K562 (cell line): Measurements from ENCODE around the gene VWA2. TPM values are rescaled to one million over a fixed set of nuclear protein-coding genes. Genes with fewer than 3 reads are reported as not detected.

Experiments used
- ATAC-seq: fragments of 200-7000 bp; cut with Tn5 transposase; 3 replicates; pipeline ENCODE4 v1.9.1; 2020; ENCODE audit warnings: moderate library complexity
- BruUV-seq: library from RNA; stranded (reverse); fragments of 400-500 nt; replicated peaks from 2 replicates; lab custom pipeline; 2021; lab: Mats Ljungman, UMichigan
- CTCF ChIA-PET: fragments of 300-600 bp; formaldehyde crosslinking; extraction: SDS; loops from one replicate; lab custom pipeline; 2021; ENCODE audit warnings: low intra/inter-chr PET ratio; lab: Yijun Ruan, JAX
- POLR2A ChIA-PET: fragments of 300-600, 350-650 bp; sonication (Branson Sonifier 250); formaldehyde crosslinking; extraction: SDS; loops from one replicate; lab custom pipeline; 2021; ENCODE audit warnings: antibody characterized with exemption, inconsistent platforms; lab: Yijun Ruan, JAX
- DNase-seq, 4 experiments: peaks; one replicate each; pipeline versions ENCODE4 v3.0.0 to v3.0.0-alpha.2; 2011 to 2018; ENCODE audit warnings: low spot score in 3 of 4, mixed read lengths in 3 of 4; ENCODE audit errors: extremely low read depth in 1 of 4
- FAIRE-seq: peaks from 2 replicates; lab custom pipeline; 2011; peaks lifted over from hg19 to GRCh38; lab: Jason Lieb, UNC
- H2AFZ ChIP-seq: 2 replicates; pipeline ENCODE4 v1.6.0; 2011; ENCODE audit warnings: low read depth, low read length, control low read depth, inconsistent platforms
- H3K27ac ChIP-seq: fragments of 200-600 bp; 3 replicates; pipeline ENCODE4 v1.8.0; 2011; ENCODE audit warnings: low read depth, mild to moderate bottlenecking, control low read depth, inconsistent platforms, low read length, moderate library complexity, mixed read lengths; ENCODE audit errors: extremely low read depth
- H3K27me3 ChIP-seq, 2 experiments: fragments of 300-600 bp in 1 of 2; 2 replicates in 1 of 2; 3 replicates in 1 of 2; pipeline versions ENCODE4 v1.6.0 to v1.8.0; 2011; ENCODE audit warnings: inconsistent platforms in 2 of 2, low read length in 2 of 2, mild to moderate bottlenecking in 1 of 2, mixed read lengths in 1 of 2, moderate library complexity in 1 of 2; ENCODE audit not compliant: control insufficient read depth in 2 of 2, insufficient read depth in 2 of 2
- H3K36me3 ChIP-seq: fragments of 300-600 bp; 3 replicates; pipeline ENCODE4 v1.8.0; 2011; ENCODE audit warnings: mild to moderate bottlenecking, low read length, inconsistent platforms; ENCODE audit not compliant: control insufficient read depth, insufficient read depth
- H3K4me1 ChIP-seq, 2 experiments: fragments of 200-600 bp in 1 of 2; replicated peaks in 1 of 2; 2 replicates in 1 of 2; 3 replicates in 1 of 2; pipeline versions ENCODE4 v1.5.1 to v1.8.0; 2011; ENCODE audit warnings: inconsistent platforms in 2 of 2, low read length in 2 of 2, mild to moderate bottlenecking in 1 of 2, mixed read lengths in 1 of 2, moderate library complexity in 1 of 2; ENCODE audit not compliant: control insufficient read depth in 2 of 2, insufficient read depth in 2 of 2
- H3K4me2 ChIP-seq: 2 replicates; pipeline ENCODE4 v1.6.1; 2011; ENCODE audit warnings: low read length, control low read depth, inconsistent platforms, mixed read lengths; ENCODE audit not compliant: insufficient read depth
- H3K4me3 ChIP-seq: fragments of 200-600 bp; sonication (generic), shearing (Covaris generic); 2 replicates; pipeline ENCODE4 v1.5.1; 2016; ENCODE audit warnings: control low read depth, inconsistent platforms
- H3K79me2 ChIP-seq: fragments of 200-600 bp; 3 replicates; pipeline ENCODE4 v1.8.0; 2011; ENCODE audit warnings: low read length, inconsistent platforms; ENCODE audit not compliant: control insufficient read depth, insufficient read depth
- H3K9ac ChIP-seq, 2 experiments: 2 replicates each; pipeline versions ENCODE4 v1.6.0 to v1.6.1; 2011; ENCODE audit warnings: low read depth in 2 of 2, low read length in 2 of 2, control low read depth in 1 of 2, inconsistent platforms in 1 of 2, mild to moderate bottlenecking in 1 of 2, mixed read lengths in 1 of 2; ENCODE audit not compliant: insufficient read depth in 1 of 2
- H3K9me1 ChIP-seq: one replicate; pipeline ENCODE4 v1.6.0; 2011; ENCODE audit warnings: inconsistent platforms, mild to moderate bottlenecking, low read length, moderate library complexity; ENCODE audit not compliant: control insufficient read depth, insufficient read depth
- H3K9me3 ChIP-seq: replicated peaks from 2 replicates; pipeline ENCODE4 v1.5.1; 2011; ENCODE audit warnings: low read depth, low read length, inconsistent platforms; ENCODE audit not compliant: control insufficient read depth, insufficient read depth
- H4K20me1 ChIP-seq: replicated peaks from 2 replicates; pipeline ENCODE4 v1.6.1; 2011; ENCODE audit warnings: low read length, inconsistent platforms, mixed read lengths; ENCODE audit not compliant: control insufficient read depth, insufficient read depth
- CBFA2T3 ChIP-seq: fragments of 450-650 bp; IDR thresholded peaks from 2 replicates; pipeline ENCODE4 v1.6.1; 2017
- CREB1 ChIP-seq, 2 experiments: sonication (generic) in 1 of 2; formaldehyde crosslinking in 1 of 2; IDR thresholded peaks; 2 replicates each; pipeline versions ENCODE4 v1.6.1 to v1.8.0; 2012 to 2022; ENCODE audit warnings: inconsistent platforms in 1 of 2, mild to moderate bottlenecking in 1 of 2, missing genetic modification reagents in 1 of 2, moderate library complexity in 1 of 2
- E4F1 ChIP-seq: fragments of 250-450 bp; sonication (Bioruptor Pico); IDR thresholded peaks from 2 replicates; pipeline ENCODE4 v1.5.0; 2021; ENCODE audit warnings: mild to moderate bottlenecking, borderline replicate concordance
- ELF1 ChIP-seq: fragments of 200-800 bp; sonication (Bioruptor generic); IDR thresholded peaks from 2 replicates; pipeline ENCODE4 v1.6.1; 2016; ENCODE audit warnings: missing genetic modification characterization, missing compliant biosample characterization
- HDAC2 ChIP-seq: fragments of 450-650 bp; IDR thresholded peaks from 2 replicates; pipeline ENCODE4 v1.6.1; 2016; ENCODE audit warnings: mild to moderate bottlenecking
- HMG20B ChIP-seq: fragments of 250-450 bp; sonication (Bioruptor Pico); IDR thresholded peaks from 2 replicates; pipeline ENCODE4 v1.5.0; 2021; ENCODE audit warnings: mild to moderate bottlenecking
- HNRNPLL ChIP-seq: fragments of 200-400 bp; formaldehyde crosslinking; IDR thresholded peaks from 2 replicates; pipeline ENCODE4 v1.6.1; 2017; ENCODE audit warnings: low read length, low read depth, mild to moderate bottlenecking; ENCODE audit not compliant: poor library complexity, severe bottlenecking
- NCOA2 ChIP-seq, 2 experiments: fragments of 450-650 bp; IDR thresholded peaks; 2 replicates each; pipeline ENCODE4 v1.6.1; 2018; ENCODE audit warnings: mild to moderate bottlenecking in 2 of 2, moderate library complexity in 1 of 2; ENCODE audit not compliant: partially characterized antibody in 2 of 2
- PHTF2 ChIP-seq: fragments of 250-450 bp; sonication (Bioruptor Pico); IDR thresholded peaks from 2 replicates; pipeline ENCODE4 v1.5.0; 2021; ENCODE audit warnings: mild to moderate bottlenecking
- PTTG1 ChIP-seq: fragments of 450-650 bp; IDR thresholded peaks from 2 replicates; pipeline ENCODE4 v1.6.1; 2016; ENCODE audit warnings: low read depth, mild to moderate bottlenecking, missing genetic modification characterization, missing compliant biosample characterization
- SIN3A ChIP-seq, 2 experiments: fragments of 150-350 bp in 1 of 2; IDR thresholded peaks; 2 replicates each; pipeline ENCODE4 v1.6.1; 2011 to 2016; ENCODE audit warnings: borderline replicate concordance in 2 of 2, low read depth in 2 of 2, low read length in 2 of 2, mild to moderate bottlenecking in 2 of 2, moderate library complexity in 2 of 2; ENCODE audit not compliant: control insufficient read depth in 1 of 2
- SNIP1 ChIP-seq: fragments of 450-650 bp; IDR thresholded peaks from 2 replicates; pipeline ENCODE4 v1.7.1; 2017; ENCODE audit warnings: low read depth, mild to moderate bottlenecking
- VEZF1 ChIP-seq: fragments of 200-800 bp; sonication (Bioruptor generic); IDR thresholded peaks from 2 replicates; pipeline ENCODE4 v1.6.1; 2017; ENCODE audit warnings: missing genetic modification characterization, missing compliant biosample characterization
- ZNF551 ChIP-seq: fragments of 250-450 bp; sonication (Bioruptor Pico); IDR thresholded peaks from 2 replicates; pipeline ENCODE4 v1.5.0; 2021; ENCODE audit warnings: mild to moderate bottlenecking, moderate library complexity
- ZNF766 ChIP-seq: fragments of 200-800 bp; sonication (Bioruptor generic); conservative IDR thresholded peaks from 2 replicates; pipeline ENCODE4 v1.6.1; 2016; ENCODE audit warnings: missing genetic modification characterization, missing compliant biosample characterization
- WGBS: fragments of 100-300 bp; shearing (Covaris generic); methylation state at CpG from one replicate; pipeline ENCODE4 v1.1.6; 2016; ENCODE audit warnings: low coverage, mixed read lengths; ENCODE audit not compliant: insufficient coverage; ENCODE audit errors: missing lambda C conversion rate; 5-methylcytosine and 5-hydroxymethylcytosine counted together
- in situ Hi-C: fragments of 300-500 bp; cut with MboI; formaldehyde crosslinking; loops from 4 replicates; pipeline ENCODE4 v1.15.0; 2018; ENCODE audit warnings: inconsistent platforms, mixed read lengths
- intact Hi-C: fragments of 100-400 bp; cut with micrococcal nuclease; formaldehyde crosslinking; loops from 2 replicates; pipeline ENCODE4 v1.14.2; 2022
- polyA plus RNA-seq, 8 experiments: library from polyadenylated mRNA; depleted of rRNA in 4 of 8; stranded (reverse) in 5 of 8; unstranded in 3 of 8; fragments of >200 nt; fragmentation: Nextera tagmentation in 2 of 8; fragmentation: Illumina TruSeq in 1 of 8; extraction: Ambion mirVana in 2 of 8; extraction: Trizol in 1 of 8; gene quantifications; 2 replicates each; pipeline versions ENCODE4 v1.2.1 to v1.2.3, GENCODE V29; 2011 to 2014; ENCODE audit warnings: inconsistent platforms in 1 of 8, missing spikeins in 1 of 8
- total RNA-seq, 7 experiments: library from RNA; depleted of rRNA in 6 of 7; stranded (reverse); fragments of >200 nt in 6 of 7; fragmentation: Illumina TruSeq in 2 of 7; extraction: Trizol in 2 of 7; gene quantifications; 2 replicates each; pipeline versions ENCODE4 v1.2.1 to v1.2.3, GENCODE V29; 2011 to 2021; ENCODE audit warnings: low replicate concordance in 1 of 7
- TF ChIP-seq, protein P1 (sequence below): sonication (generic); formaldehyde crosslinking; IDR thresholded peaks from 2 replicates; pipeline ENCODE4 v1.8.0; 2022; ENCODE audit warnings: mild to moderate bottlenecking, missing genetic modification reagents

The VWA2 gene
- total and polyA plus RNA-seq, 9 of the 15 experiments (the other 6 are each of a cell fraction or from before 2014, with no cell fraction given): not detected

DNA sequence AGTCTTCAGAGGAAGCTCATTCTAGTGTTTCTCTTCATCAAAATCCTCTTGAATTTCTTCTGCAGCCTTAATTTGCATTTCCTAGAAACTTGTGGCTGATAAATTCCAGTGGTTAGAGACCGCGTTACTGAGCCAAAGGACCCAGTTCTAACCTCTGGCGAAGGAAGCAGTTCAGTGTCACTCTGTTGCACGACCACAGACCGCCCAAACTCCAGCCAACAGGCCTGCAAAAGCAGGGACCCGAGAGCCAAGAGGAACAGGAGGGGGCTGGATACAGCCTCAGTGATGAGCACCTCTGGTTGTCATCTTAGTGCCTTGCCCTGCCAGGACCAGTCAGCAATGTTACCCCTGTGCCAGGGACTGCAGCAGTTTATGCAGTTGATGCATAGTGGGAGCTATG is 95.2 kb downstream of the VWA2 start:
- Histone ChIP-seq H3K9ac (no peak overlapping the region), H4K20me1 (no peaks in the 10 kb centered on the region), H3K4me2 (no peak overlapping the region), H3K9me3 (no peaks in the 10 kb centered on the region), H3K27ac (no peak overlapping the region), H3K9me1 (no peaks in the 10 kb centered on the region), H3K36me3 (no peaks in the 10 kb centered on the region), H3K4me3 (no peak overlapping the region), H2AFZ (no peak overlapping the region), H3K79me2 (no peaks in the 10 kb centered on the region), H3K27me3 (peaks cover 0 to 17% of the 10 kb centered on the region in 2 experiments; a peak in 3 of 5 replicates), H3K4me1 (no peaks in the 10 kb centered on the region)
- ATAC-seq: no peak
- CTCF ChIA-PET: no interaction called here
- POLR2A ChIA-PET: no interaction called here
- in situ Hi-C loops (no loop called here), intact Hi-C loops (no loop called here)
- WGBS: 3% methylated on average over 5 of the region's 6 CpGs
- no TSS peak for BruUV-seq
- no peak for FAIRE-seq
- no peak for DNase-seq
- TF ChIP-seq VEZF1 (no peak), CREB1 (IDR thresholded peaks at IDR 0.05) (no peak), CREB1 (CRISPR knock-in tag; IDR thresholded peaks at IDR 0.05) (no peak), CBFA2T3 (no peak), HMG20B (no peak), ELF1 (no peak), SIN3A (IDR thresholded peaks at IDR 0.05; ENCODE audit: borderline replicate concordance in 2 of 2, control insufficient read depth in 1 of 2, low read depth in 2 of 2, low read length in 2 of 2) (no peak), NCOA2 (IDR thresholded peaks at IDR 0.05; ENCODE audit: partially characterized antibody in 2 of 2) (no peak), HNRNPLL (no peak), HDAC2 (no peak), SNIP1 (no peak), PTTG1 (tag) (no peak), ZNF551 (no peak), PHTF2 (CRISPR knock-in tag) (no peak), E4F1 (CRISPR knock-in tag) (no peak), ZNF766 (CRISPR knock-in tag) (no peak)
- TF ChIP-seq, protein P1, sequence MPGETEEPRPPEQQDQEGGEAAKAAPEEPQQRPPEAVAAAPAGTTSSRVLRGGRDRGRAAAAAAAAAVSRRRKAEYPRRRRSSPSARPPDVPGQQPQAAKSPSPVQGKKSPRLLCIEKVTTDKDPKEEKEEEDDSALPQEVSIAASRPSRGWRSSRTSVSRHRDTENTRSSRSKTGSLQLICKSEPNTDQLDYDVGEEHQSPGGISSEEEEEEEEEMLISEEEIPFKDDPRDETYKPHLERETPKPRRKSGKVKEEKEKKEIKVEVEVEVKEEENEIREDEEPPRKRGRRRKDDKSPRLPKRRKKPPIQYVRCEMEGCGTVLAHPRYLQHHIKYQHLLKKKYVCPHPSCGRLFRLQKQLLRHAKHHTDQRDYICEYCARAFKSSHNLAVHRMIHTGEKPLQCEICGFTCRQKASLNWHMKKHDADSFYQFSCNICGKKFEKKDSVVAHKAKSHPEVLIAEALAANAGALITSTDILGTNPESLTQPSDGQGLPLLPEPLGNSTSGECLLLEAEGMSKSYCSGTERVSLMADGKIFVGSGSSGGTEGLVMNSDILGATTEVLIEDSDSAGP (CRISPR knock-in tag): no peak
